Kidney capillary endothelial cell (primary cell): Measurements from ENCODE around the gene TNRC6A.
"Not testable (repeated sequence)": the region's sequence is repeated elsewhere in the genome, so short reads cannot be mapped to it uniquely, and the experiment has no call there.

Experiments used
- DNase-seq: peaks from one replicate; pipeline ENCODE4 v3.0.0-alpha.2; 2018; ENCODE audit warnings: low spot score

The TNRC6A gene

GRCh38 chr16:24815021-24815420 is 85.6 kb downstream of the TNRC6A start:
- DNase-seq = no peak

- no peak for DNase-seq
These were observed 87.2 kb downstream of the TNRC6A start for GRCh38 chr16:24816688-24817087.

GRCh38 chr16:24819462-24820040 is 90.1 kb downstream of the TNRC6A start:
- no peak for DNase-seq

GRCh38 chr16:24820522-24820921 is 91.1 kb downstream of the TNRC6A start:
- DNase-seq = peak; percentile 83

- no peak for DNase-seq
These were observed 91.7 kb downstream of the TNRC6A start for GRCh38 chr16:24821129-24821528.

GRCh38 chr16:24822542-24822941 is 93.1 kb downstream of the TNRC6A start:
- no peak for DNase-seq

- DNase-seq = no peak
These were observed 93.5 kb downstream of the TNRC6A start for GRCh38 chr16:24822974-24823373.

GRCh38 chr16:24825696-24826095 is 96.2 kb downstream of the TNRC6A start:
- DNase-seq = no peak

- DNase-seq = no peak
These were observed 96.7 kb downstream of the TNRC6A start for GRCh38 chr16:24826096-24826690.

GRCh38 chr16:24826817-24827566 is 97.5 kb downstream of the TNRC6A start:
- DNase-seq = no peak

- DNase-seq = no peak
These were observed 99.7 kb downstream of the TNRC6A start for GRCh38 chr16:24829153-24829552.

GRCh38 chr16:24833352-24833751 is 103.9 kb downstream of the TNRC6A start:
- DNase-seq = no peak

GRCh38 chr16:24834459-24835335 is 105.2 kb downstream of the TNRC6A start:
- DNase-seq = no peak

- no peak for DNase-seq
These were observed 107.4 kb downstream of the TNRC6A start for GRCh38 chr16:24836836-24837235.

GRCh38 chr16:24837969-24838368 is 108.5 kb downstream of the TNRC6A start:
- no peak for DNase-seq

GRCh38 chr16:24838554-24839266 is 109.3 kb downstream of the TNRC6A start:
- DNase-seq = no peak

- DNase-seq = no peak
These were observed 110.0 kb downstream of the TNRC6A start for GRCh38 chr16:24839347-24839972.

- DNase-seq = no peak
These were observed 111.8 kb downstream of the TNRC6A start for GRCh38 chr16:24841291-24841690.

- no peak for DNase-seq
These were observed 114.9 kb downstream of the TNRC6A start for GRCh38 chr16:24844101-24845030.

GRCh38 chr16:24845031-24845365 is 115.5 kb downstream of the TNRC6A start:
- not testable (repeated sequence) for DNase-seq
